GM18909 (cell line): ENCODE measurements around the gene SCGB2B2.
"Not testable (repeated sequence)": the region's sequence is repeated elsewhere in the genome, so short reads cannot be mapped to it uniquely, and the experiment has no call there.

ENCODE experiments used
- ATAC-seq: cut with Tn5 transposase; IDR thresholded peaks from one replicate; pipeline ENCODE4 v1.9.1; 2021; ENCODE audit warnings: mild to moderate bottlenecking; ENCODE audit not compliant: unreplicated experiment, poor library complexity

The SCGB2B2 gene

GRCh38 chr19:34671972-34672371 lies 5.0 kb downstream of the SCGB2B2 start:
- no peak for ATAC-seq

DNA sequence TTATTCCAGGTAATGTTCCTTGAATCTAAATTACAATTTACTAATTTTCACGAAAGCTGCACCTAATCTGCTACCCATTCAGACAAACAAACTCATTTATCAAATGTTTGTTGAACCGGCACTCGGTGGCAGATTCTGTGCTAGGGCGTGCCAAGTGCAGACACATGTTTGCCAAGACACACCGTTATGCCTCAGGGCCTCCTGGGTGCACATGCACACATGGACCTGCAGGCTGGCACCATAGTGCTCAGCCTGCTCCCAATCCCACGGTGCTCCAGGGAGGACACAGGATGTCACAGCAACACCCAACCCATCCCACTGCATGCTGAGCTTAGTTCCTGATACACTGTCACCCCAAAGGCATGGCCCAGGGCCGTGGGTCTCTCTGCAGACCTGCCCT lies 7.7 kb downstream of the SCGB2B2 start:
- no peak for ATAC-seq

DNA sequence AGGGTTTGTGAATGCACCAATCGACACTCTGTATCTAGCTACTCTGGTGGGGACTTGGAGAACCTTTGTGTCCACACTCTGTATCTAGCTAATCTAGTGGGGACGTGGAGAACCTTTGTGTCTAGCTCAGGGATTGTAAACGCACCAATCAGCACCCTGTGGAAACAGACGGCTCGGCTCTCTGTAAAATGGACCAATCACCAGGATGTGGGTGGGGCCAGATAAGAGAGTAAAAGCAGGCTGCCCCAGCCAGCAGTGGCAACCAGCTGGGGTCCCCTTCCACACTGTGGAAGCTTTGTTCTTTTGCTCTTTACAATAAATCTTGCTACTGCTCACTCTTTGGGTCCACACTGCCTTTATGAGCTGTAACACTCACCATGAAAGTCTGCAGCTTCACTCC lies 8.3 kb downstream of the SCGB2B2 start:
- not testable (repeated sequence) for ATAC-seq

DNA sequence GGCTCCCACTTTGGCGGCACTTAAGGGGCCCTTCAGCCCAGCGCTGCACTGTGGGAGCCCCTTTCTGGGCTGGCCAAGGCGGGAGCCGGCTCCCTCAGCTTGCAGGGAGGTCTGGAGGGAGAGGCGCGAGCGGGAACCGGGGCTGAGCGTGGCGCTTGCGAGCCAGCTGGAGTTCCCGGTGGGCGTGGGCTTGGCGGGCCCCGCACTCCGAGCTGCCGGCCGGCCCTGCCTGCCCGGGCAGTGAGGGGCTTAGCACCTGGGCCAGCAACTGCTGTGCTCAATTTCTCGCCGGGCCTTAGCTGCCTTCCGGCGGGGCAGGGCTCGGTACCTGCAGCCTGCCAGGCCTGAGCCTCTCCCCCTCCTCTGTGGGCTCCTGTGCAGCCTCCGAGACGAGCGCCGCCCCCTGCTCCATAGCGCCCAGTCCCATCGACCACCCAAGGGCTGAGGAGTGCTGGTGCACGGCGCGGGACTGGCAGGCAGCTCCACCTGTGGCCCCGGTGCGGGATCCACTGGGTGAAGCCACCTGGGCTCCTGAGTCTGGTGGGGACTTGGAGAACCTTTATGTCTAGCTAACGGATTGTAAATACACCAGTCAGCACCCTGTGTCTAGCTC lies 8.8 kb downstream of the SCGB2B2 start:
- ATAC-seq, result not testable (repeated sequence)

GRCh38 chr19:34667349-34668076 lies 9.4 kb downstream of the SCGB2B2 start:
- no peak for ATAC-seq

DNA sequence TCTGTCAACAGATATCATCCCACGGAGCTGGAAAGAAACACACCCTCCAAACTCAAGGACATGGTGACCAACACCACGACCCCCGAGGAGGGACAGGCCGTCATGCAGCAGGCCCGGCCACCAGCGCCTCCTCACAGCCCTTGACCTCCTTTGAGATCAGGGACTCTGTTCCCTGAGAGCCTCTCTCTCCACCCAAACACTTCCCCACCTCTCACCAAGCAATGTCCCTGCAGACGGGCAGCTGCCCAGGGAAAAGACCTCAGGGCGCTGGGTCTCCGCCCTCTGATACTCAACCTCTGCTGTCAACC lies 10.0 kb downstream of the SCGB2B2 start:
- no peak for ATAC-seq

GRCh38 chr19:34666200-34666957 lies 10.6 kb downstream of the SCGB2B2 start:
- no peak for ATAC-seq

GRCh38 chr19:34665275-34665674 lies 11.7 kb downstream of the SCGB2B2 start:
- ATAC-seq, result not testable (repeated sequence)

- no peak for ATAC-seq
These were observed 12.1 kb downstream of the SCGB2B2 start for GRCh38 chr19:34664870-34665269.

GRCh38 chr19:34664168-34664567 lies 12.8 kb downstream of the SCGB2B2 start:
- no peak for ATAC-seq

- no peak for ATAC-seq
These were observed 14.0 kb downstream of the SCGB2B2 start for GRCh38 chr19:34662919-34663318.

- no peak for ATAC-seq
These were observed 15.6 kb downstream of the SCGB2B2 start for GRCh38 chr19:34661357-34661756.

DNA sequence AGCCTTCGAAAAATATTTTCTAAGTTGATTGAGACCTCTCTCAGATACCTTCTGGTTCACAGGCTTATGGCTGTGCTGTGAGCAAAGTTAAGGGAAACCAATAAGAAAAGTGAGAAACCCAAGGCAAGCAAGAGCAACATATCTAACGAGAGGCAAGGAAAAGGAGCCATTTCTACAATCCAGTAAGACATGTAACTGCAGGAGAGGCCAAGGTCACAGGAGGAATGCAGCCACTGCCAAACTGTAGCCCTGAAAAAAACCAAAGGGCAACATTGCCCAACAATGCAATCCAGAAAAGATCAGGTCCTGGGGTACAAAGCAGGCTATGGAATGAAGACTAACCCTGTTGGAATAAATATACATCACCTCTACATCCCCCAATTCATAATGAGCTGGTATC lies 21.3 kb downstream of the SCGB2B2 start:
- no peak for ATAC-seq

DNA sequence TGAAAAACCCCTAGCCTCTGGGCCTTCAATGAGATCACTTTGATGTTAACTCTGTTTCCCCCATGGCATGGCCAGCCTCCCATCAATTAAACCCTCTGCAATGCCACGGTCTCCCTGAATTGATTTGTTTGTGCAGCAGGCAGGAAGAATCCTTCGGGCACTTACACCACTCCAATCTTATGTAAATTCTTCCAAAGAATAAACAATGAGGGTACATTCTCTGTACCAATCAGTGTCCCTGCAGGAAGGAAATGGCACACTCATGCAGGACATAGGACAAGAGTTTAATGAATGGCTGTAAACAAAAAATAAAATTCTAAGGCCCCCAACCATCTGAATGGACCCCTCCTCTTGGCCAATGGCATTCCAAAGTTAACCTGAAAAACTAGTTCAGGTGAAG lies 22.2 kb downstream of the SCGB2B2 start:
- no peak for ATAC-seq

GRCh38 chr19:34651747-34652146 lies 25.2 kb downstream of the SCGB2B2 start:
- no peak for ATAC-seq

- no peak for ATAC-seq
These were observed 26.9 kb downstream of the SCGB2B2 start for GRCh38 chr19:34649886-34650543.

DNA sequence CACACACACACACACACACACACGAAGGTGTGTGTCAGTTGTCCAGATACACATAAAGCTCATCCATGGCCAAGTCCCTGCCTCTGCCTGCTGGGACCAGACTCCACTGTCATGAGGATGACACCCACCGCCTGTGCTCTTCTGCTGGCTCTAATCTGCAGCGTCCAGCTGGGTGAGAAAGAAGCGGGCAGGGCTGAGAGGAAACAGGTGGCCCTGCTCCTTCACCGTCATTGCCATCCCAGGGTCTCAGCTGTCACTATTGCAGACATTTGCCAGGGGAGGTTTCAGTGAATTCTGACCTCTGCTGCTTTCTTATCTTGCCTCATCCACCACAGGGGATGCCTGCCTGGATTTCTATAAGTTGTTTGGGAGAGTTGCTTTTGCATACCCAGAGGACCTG lies 31.4 kb downstream of the SCGB2B2 start:
- no peak for ATAC-seq

- ATAC-seq, result no peak
These were observed 31.9 kb downstream of the SCGB2B2 start for GRCh38 chr19:34644991-34645461.

- no peak for ATAC-seq
These were observed 34.7 kb downstream of the SCGB2B2 start for GRCh38 chr19:34642241-34642640.

DNA sequence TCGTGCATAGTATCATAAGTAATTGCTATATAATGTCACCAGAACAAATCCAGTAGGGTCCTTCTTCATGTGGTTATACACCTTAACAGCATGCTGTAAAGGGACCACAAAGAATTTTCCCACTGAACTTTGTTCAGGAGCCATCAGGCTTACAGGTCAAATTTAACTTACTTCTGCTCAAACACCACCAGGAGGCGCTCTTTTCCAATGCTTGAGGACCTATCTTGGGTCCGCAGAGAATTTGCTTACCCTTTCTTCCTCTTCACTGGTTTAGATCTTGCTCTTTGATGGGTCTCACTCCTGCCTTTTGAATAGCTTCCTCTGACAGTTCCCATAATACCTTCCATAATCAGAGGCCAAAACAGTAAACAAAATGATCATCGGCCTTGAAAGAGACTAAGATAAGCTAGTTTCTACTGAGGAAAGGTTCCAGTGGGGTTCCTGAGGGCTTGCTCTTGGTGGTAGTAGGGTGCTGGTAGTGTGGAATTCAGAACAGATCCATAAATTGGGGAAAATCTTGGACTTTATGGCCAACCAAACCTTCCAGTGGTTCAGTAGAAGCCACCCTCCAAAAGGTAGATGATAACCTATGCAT lies 37.4 kb downstream of the SCGB2B2 start:
- no peak for ATAC-seq

- ATAC-seq, result no peak
These were observed 43.2 kb downstream of the SCGB2B2 start for GRCh38 chr19:34633802-34634201.
